ENCODE results near the gene LRCH1.

Gene LRCH1

GRCh38 chr13:46595136-46595884 lies 42.3 kb downstream of the LRCH1 start:
- DNase-seq: no peak

DNA sequence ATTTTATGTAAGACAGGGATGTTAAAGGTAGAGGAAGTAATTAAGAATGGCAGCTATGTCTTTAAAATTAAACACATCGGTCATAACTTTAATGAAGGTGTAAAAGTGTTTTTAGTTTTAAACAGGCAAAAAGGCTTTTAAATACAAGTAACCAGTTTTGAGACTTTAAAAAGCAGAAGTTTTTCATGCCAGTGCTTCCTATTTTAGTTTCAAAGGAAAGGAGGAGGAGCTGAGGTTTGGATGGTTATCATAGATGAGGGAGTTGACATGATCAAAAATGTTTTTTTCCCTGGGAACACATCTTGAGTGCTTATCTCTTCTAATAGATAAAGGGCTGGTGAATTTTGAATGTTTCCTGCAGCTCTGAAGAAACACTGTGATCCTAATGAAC lies 42.9 kb downstream of the LRCH1 start:
- no peak for DNase-seq

- DNase-seq: no peak
Measured at GRCh38 chr13:46596466-46596865, 43.5 kb downstream of the LRCH1 start.

- DNase-seq: peak; percentile 38
Measured at GRCh38 chr13:46598140-46598819, 45.3 kb downstream of the LRCH1 start.

DNA sequence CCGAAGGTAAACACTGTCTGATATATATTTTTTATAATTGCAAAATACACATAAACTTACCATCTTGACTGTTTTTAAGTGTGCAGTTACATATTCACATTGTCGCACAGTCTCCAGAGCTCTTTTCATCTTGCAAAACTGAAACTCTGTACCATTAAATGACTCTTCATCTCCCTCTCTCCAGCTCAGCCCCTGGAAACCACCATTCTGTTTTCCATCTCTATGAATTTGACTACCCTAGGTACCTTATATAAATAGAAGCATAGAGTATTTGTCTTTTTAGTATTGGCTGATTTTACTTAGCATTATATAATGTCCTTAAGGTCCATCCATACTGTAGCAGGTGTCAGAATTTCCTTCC lies 45.8 kb downstream of the LRCH1 start:
- DNase-seq: peak; percentile 44

DNA sequence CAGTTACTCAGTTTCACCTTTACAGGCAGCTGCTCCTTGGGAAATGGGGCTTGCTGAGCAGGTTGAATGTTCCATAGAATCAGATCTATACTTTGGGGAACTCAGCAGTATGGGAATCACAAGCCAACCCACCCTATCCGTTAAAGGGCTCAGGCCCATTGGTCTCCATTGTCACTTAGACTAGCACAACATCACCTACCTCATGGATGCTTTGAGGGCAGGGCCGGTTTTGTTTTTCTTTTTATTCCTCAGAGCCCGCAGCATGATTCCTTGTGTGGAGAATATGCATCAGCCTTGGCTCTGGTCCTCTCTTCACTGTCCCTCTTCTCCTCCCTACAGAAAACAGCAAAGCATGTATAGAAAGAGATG lies 48.0 kb downstream of the LRCH1 start:
- no peak for DNase-seq

- no peak for DNase-seq
Measured at GRCh38 chr13:46602531-46602930, 49.6 kb downstream of the LRCH1 start.

DNA sequence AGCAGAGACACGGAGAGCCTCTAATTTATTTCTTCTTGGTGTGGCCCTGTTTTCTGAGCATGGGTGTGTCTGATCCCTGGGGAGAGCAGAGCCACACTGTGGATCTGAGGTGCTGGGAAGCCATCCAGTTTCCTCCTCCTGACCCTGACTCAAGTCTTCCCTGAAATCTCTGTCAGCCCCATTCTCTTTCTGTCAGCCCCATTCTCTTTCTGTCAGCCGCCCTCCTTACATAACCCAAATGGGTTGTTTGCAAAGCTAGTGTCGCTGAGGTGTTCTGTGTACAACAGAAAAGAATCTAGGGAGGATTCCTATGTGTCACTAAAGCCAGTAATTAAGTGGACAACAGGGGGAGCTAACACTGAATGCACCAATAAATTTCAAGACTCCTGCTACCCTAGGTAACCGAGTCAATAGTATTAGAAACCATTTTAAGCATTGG lies 50.2 kb downstream of the LRCH1 start:
- DNase-seq: no peak

DNA sequence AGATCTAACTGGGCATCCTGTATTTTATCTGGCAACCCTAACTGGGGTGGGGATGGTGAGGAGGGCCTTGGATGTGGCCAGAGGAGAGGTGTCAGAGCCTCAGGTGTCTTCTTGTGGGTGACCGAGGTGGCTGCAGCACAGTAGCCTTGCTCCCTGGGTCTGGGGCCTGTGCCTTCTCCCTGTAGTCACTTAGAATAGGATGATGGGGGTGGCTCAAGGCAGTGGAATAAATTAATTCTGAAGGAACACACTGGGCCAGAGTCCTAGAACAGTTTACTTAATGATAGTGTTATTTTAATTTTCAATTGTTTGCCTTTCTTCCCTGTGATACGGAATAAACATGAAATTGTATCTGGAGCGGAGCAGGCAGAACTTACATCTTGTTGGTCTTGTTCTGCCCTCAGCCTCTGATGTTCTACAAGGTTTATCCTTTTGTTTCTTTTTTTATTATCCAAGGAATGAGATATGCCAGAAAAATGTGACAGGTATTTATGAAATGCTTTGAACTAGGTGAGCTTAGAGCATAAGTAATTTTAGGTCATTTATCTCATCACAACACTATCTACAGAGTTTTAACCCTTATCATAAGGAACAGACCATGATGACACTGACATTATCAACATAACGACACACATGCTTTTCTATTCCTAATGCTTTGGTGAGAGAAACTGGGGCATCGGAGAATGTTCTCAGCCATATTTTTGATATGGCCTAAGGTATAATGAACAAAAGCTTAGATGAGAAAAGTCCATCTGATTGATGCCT lies 51.4 kb downstream of the LRCH1 start:
- DNase-seq: no peak

- DNase-seq: no peak
Measured at GRCh38 chr13:46605076-46605824, 52.3 kb downstream of the LRCH1 start.

- no peak for DNase-seq
Measured at GRCh38 chr13:46605825-46606554, 53.0 kb downstream of the LRCH1 start.

DNA sequence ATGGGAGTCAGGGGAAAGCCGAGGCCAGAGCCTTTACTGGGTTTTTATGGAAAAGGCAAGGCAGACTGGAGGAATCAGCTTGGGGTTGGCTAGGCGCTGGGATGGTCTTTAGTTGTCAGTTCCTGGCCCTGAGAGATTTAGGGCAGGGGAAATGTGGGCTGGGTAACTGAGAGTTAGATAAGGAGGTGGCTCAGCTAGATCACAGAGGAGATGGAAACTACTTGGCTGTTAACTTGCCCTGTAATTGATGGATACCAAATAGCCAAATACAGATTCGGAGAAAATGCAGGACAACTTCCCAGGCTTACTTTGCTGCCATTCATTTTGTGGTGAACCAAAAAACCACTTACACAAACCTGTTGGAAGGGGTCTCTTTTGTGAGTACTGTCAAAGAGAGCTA lies 54.0 kb downstream of the LRCH1 start:
- DNase-seq: no peak

- peak; percentile 27 for DNase-seq
Measured at GRCh38 chr13:46607768-46608564, 55.0 kb downstream of the LRCH1 start.

DNA sequence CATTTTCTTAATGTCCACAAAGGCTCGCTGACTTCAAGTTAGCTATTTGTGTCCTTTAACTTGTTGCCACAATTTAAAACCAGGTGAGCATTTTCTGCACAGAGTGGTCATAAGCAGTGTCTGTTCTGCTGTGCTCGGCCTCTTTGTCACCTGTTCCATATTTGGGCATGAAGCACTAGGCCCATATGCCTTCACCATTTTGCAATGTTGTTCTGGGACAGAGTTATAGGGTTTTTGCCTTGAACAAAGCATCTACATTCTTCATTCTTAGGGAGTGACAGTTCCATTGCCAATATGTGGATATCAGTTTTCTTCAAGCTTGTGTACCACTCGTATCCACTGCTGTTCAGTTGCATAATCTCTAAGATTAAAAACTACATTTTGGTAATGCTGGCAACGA lies 56.1 kb downstream of the LRCH1 start:
- DNase-seq: no peak

- DNase-seq: no peak
Measured at GRCh38 chr13:46609726-46610125, 56.8 kb downstream of the LRCH1 start.

- DNase-seq: no peak
Measured at GRCh38 chr13:46612267-46612666, 59.3 kb downstream of the LRCH1 start.

GRCh38 chr13:46613409-46614049 lies 60.6 kb downstream of the LRCH1 start:
- no peak for DNase-seq

- DNase-seq: no peak
Measured at GRCh38 chr13:46614582-46614981, 61.6 kb downstream of the LRCH1 start.

GRCh38 chr13:46615888-46616531 lies 63.0 kb downstream of the LRCH1 start:
- no peak for DNase-seq

GRCh38 chr13:46617229-46617721 lies 64.3 kb downstream of the LRCH1 start:
- no peak for DNase-seq
